ENCODE measurements around the gene POLR3G.

DNA sequence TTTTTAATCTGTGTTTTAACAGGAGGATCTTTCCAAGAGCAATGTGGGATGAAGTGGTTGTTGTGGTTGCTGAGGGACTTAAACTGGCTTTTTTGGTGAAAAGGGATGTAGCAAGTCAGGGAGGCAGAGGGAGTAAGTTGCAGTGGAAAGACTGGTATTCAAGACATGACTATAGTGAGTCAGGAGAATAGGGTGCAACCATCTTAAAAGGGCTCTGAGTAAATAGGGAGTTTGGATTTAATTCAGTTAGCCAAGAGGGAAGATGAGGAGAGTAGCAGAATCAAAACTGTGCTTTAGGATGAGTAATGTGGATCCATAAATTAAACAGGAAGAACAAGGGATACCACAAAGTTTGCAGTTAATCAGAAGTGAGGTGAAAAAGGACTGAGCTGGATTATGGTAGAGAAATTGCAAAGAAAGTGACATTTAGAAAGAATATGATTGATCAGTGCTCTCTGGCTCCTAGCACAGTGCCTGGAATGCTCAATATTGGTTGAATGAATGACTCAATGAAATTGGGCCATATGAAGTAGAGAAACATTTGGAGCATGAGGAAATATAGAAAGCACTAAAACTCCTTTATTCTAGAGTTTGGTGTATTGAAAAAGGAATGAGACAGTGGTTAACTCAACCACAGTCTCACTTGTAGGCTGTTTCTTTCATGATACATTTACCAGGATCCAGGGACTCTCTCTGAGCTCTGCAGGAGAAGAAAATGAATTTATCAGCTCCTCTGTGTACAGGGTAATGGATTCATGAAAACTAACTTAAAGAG lies 5.1 kb downstream of the POLR3G start:
- TF ChIP-seq EZH2 (IDR thresholded peaks at IDR 0.05; ENCODE audit: insufficient read depth, poor library complexity, severe bottlenecking) (no peak), EZH2phosphoT487 (IDR thresholded peaks at IDR 0.05; ENCODE audit: insufficient read depth, low read depth) (no peak)
